A549 (cell line): ENCODE measurements around the gene DOK7. TPM values are rescaled to one million over a fixed set of nuclear protein-coding genes. Genes with fewer than 3 reads are reported as not detected.

Experiments
- ATAC-seq, 2 experiments: fragments of 200-7000 bp in 1 of 2; fragments of >200 bp in 1 of 2; cut with Nextera tagmentation in 1 of 2; cut with Tn5 transposase in 1 of 2; 3 replicates each; pipeline versions ENCODE4 v1.8.0 to v1.9.1; 2018 to 2020; ENCODE audit warnings: mild to moderate bottlenecking in 1 of 2, moderate library complexity in 1 of 2
- CTCF ChIA-PET: fragments of 300-600 bp; sonication (Branson Sonifier 250); formaldehyde crosslinking; extraction: SDS; loops from one replicate; lab custom pipeline; 2021; ENCODE audit warnings: antibody characterized with exemption, inconsistent platforms; lab: Yijun Ruan, JAX
- POLR2A ChIA-PET: fragments of 350-600 bp; formaldehyde crosslinking; extraction: SDS; loops from one replicate; lab custom pipeline; 2021; ENCODE audit warnings: antibody characterized with exemption, inconsistent platforms; lab: Yijun Ruan, JAX
- DNase-seq, 2 experiments: peaks; one replicate each; pipeline versions ENCODE4 v3.0.0 to v3.0.0-alpha.2; 2011 to 2016; ENCODE audit warnings: low read depth in 1 of 2, low spot score in 1 of 2
- FAIRE-seq: peaks from 2 replicates; lab custom pipeline; 2011; peaks lifted over from hg19 to GRCh38; lab: Jason Lieb, UNC
- H3K27ac ChIP-seq, 2 experiments: fragments of >200 bp; sonication (Bioruptor Twin); formaldehyde crosslinking; 3 replicates each; pipeline ENCODE4 v1.5.1; 2016 to 2017
- H3K4me1 ChIP-seq: fragments of >200 bp; sonication (Bioruptor Twin); formaldehyde crosslinking; 3 replicates; pipeline ENCODE4 v1.6.1; 2016
- H3K4me2 ChIP-seq: fragments of >200 bp; sonication (Bioruptor Twin); formaldehyde crosslinking; 3 replicates; pipeline ENCODE4 v1.6.1; 2016
- H3K4me3 ChIP-seq: fragments of >200 bp; sonication (Bioruptor Twin); formaldehyde crosslinking; 3 replicates; pipeline ENCODE4 v1.5.1; 2016
- H3K9me3 ChIP-seq: fragments of >200 bp; sonication (Bioruptor Twin); formaldehyde crosslinking; 3 replicates; pipeline ENCODE4 v1.6.1; 2016
- BCL3 ChIP-seq: fragments of >200 bp; sonication (Bioruptor Twin); formaldehyde crosslinking; IDR thresholded peaks from 3 replicates; pipeline ENCODE4 v1.6.1; 2016
- CBX2 ChIP-seq: fragments of 200-600 bp; sonication (generic); IDR thresholded peaks from 2 replicates; pipeline ENCODE4 v1.6.1; 2016; ENCODE audit warnings: low read depth, mild to moderate bottlenecking, borderline replicate concordance
- ESRRA ChIP-seq: fragments of 150-350 bp; IDR thresholded peaks from 2 replicates; pipeline ENCODE4 v1.6.1; 2014; ENCODE audit warnings: mild to moderate bottlenecking, low read length, borderline replicate concordance
- FOSB ChIP-seq: fragments of 250-450 bp; sonication (Bioruptor Pico); IDR thresholded peaks from 2 replicates; pipeline ENCODE4 v1.5.0; 2020; ENCODE audit warnings: mild to moderate bottlenecking, moderate library complexity
- GATA3 ChIP-seq: IDR thresholded peaks from 2 replicates; pipeline ENCODE4 v1.6.1; 2012; ENCODE audit warnings: borderline replicate concordance
- HMGXB4 ChIP-seq: fragments of 250-450 bp; sonication (Bioruptor Pico); IDR thresholded peaks from 2 replicates; pipeline ENCODE4 v1.5.0; 2021; ENCODE audit warnings: mild to moderate bottlenecking, moderate library complexity, borderline replicate concordance
- HOXA7 ChIP-seq: fragments of 250-450 bp; sonication (Bioruptor Pico); IDR thresholded peaks from 2 replicates; pipeline ENCODE4 v1.5.0; 2020; ENCODE audit warnings: mild to moderate bottlenecking, moderate library complexity
- JUN ChIP-seq, 2 experiments: fragments of >200 bp; sonication (Bioruptor Twin); formaldehyde crosslinking; IDR thresholded peaks; 2 replicates in 1 of 2; 3 replicates in 1 of 2; pipeline ENCODE4 v1.6.1; 2016 to 2017
- KDM1A ChIP-seq: fragments of 200-600 bp; sonication (generic); IDR thresholded peaks from 2 replicates; pipeline ENCODE4 v1.6.1; 2016; ENCODE audit warnings: low read depth, mild to moderate bottlenecking
- KDM5A ChIP-seq: fragments of 200-600 bp; sonication (generic); IDR thresholded peaks from 2 replicates; pipeline ENCODE4 v1.6.1; 2016; ENCODE audit warnings: antibody characterized with exemption, mild to moderate bottlenecking
- MAX ChIP-seq: IDR thresholded peaks from 2 replicates; pipeline ENCODE4 v1.6.1; 2012
- NFE2L2 ChIP-seq: fragments of 150-350 bp; conservative IDR thresholded peaks from 2 replicates; pipeline ENCODE4 v1.6.1; 2014; ENCODE audit warnings: low read length
- NPAS2 ChIP-seq: fragments of 250-450 bp; sonication (Bioruptor Pico); IDR thresholded peaks from 2 replicates; pipeline ENCODE4 v1.8.0; 2022; ENCODE audit warnings: mild to moderate bottlenecking, moderate library complexity, borderline replicate concordance
- POLR2A ChIP-seq: IDR thresholded peaks from 2 replicates; pipeline ENCODE4 v1.6.1; 2012; ENCODE audit warnings: mild to moderate bottlenecking, low read length
- SMC3 ChIP-seq: fragments of >200 bp; sonication (Bioruptor Twin); formaldehyde crosslinking; IDR thresholded peaks from 3 replicates; pipeline ENCODE4 v1.6.1; 2018; ENCODE audit warnings: inconsistent platforms
- TFCP2L1 ChIP-seq: fragments of 250-450 bp; sonication (Bioruptor Pico); IDR thresholded peaks from 2 replicates; pipeline ENCODE4 v1.5.0; 2021; ENCODE audit warnings: mild to moderate bottlenecking
- USF2 ChIP-seq: fragments of 450-650 bp; IDR thresholded peaks from 2 replicates; pipeline ENCODE4 v1.6.1; 2014; ENCODE audit warnings: antibody characterized with exemption
- ZNF302 ChIP-seq: fragments of 250-450 bp; sonication (Bioruptor Pico); IDR thresholded peaks from 2 replicates; pipeline ENCODE4 v1.9.0; 2021; ENCODE audit warnings: inconsistent platforms, mild to moderate bottlenecking, moderate library complexity
- WGBS: methylation state at CpG from one replicate; pipeline ENCODE4 v1.1.6; 2017; ENCODE audit errors: missing lambda C conversion rate; 5-methylcytosine and 5-hydroxymethylcytosine counted together
- polyA plus RNA-seq, 4 experiments: library from polyadenylated mRNA; depleted of rRNA in 3 of 4; stranded (reverse); fragments of >200 nt; fragmentation: RNase III in 1 of 4; extraction: RNeasy Plus Mini Kit Qiagen cat#74134 plus additional on column Dnase treatment in 1 of 4; gene quantifications; 2 replicates in 3 of 4; 3 replicates in 1 of 4; pipeline ENCODE4 v1.2.3, GENCODE V29; 2011 to 2017

The DOK7 gene
- polyA plus RNA-seq, 2 of the 4 experiments (the other 2 are of a cell fraction), result 0.17 to 0.21 TPM

GRCh38 chr4:3449574-3450534 lies 13.3 kb upstream of the DOK7 start:
- WGBS, result 80% methylated on average over 7 of the region's 35 CpGs
- Histone ChIP-seq H3K4me2 (no peak overlapping the region), H3K4me3 (no peak overlapping the region), H3K4me1 (no peaks in the 10 kb centered on the region), H3K27ac (no peak overlapping the region), H3K9me3 (0 out of 3 replicates have a peak, but pooled peaks cover 2% of the 10 kb centered on the region)
- ChIA-PET CTCF (no interaction called here), POLR2A (no interaction called here)
- no peak for FAIRE-seq
- ATAC-seq, result no peak
- TF ChIP-seq ESRRA, result no peak
- no peak for TF ChIP-seq NPAS2 (CRISPR knock-in tag)
- TF ChIP-seq MAX, result no peak
- TF ChIP-seq KDM1A, result no peak
- TF ChIP-seq CBX2, result no peak
- no peak for TF ChIP-seq NFE2L2
- no peak for TF ChIP-seq BCL3
- no peak for TF ChIP-seq HOXA7
- TF ChIP-seq JUN (IDR thresholded peaks at IDR 0.05), result no peak
- TF ChIP-seq SMC3, result no peak
- no peak for TF ChIP-seq KDM5A
- DNase-seq, result no peak

GRCh38 chr4:3450643-3451042 lies 12.5 kb upstream of the DOK7 start:
- ChIA-PET POLR2A (no interaction called here), CTCF (interaction anchor here (2.2 kb wide), 1 partner anchor 31 kb away, joined by 7 read pairs; no protein-coding TSS in a partner anchor)
- FAIRE-seq, result no peak
- H3K4me2 ChIP-seq, result no peak overlapping the region
- no peak overlapping the region for H3K27ac ChIP-seq
- no peak overlapping the region for H3K4me3 ChIP-seq
- DNase-seq, result no peak
- 0 out of 3 replicates have a peak, but pooled peaks cover 2% of the 10 kb centered on the region for H3K9me3 ChIP-seq
- ATAC-seq, result no peak
- H3K4me1 ChIP-seq, result no peaks in the 10 kb centered on the region
- TF ChIP-seq NPAS2 (CRISPR knock-in tag) (no peak), FOSB (no peak), SMC3 (no peak), TFCP2L1 (CRISPR knock-in tag) (no peak), POLR2A (no peak), ZNF302 (CRISPR knock-in tag) (no peak)
- WGBS, result 93% methylated on average over 4 of the region's 4 CpGs

- 62% methylated on average over 3 of the region's 3 CpGs for WGBS
- FAIRE-seq (no peak), ATAC-seq (no peak), DNase-seq (no peak)
- ChIA-PET POLR2A (no interaction called here), CTCF (interaction anchor here (0.8 to 2.2 kb wide), 3 partner anchors 8 to 29 kb away, joined by 3 to 9 read pairs (median 7); no protein-coding TSS in a partner anchor)
- no peak for TF ChIP-seq USF2
- no peak for TF ChIP-seq ESRRA
- TF ChIP-seq HMGXB4 (CRISPR knock-in tag), result no peak
- no peak for TF ChIP-seq GATA3
- Histone ChIP-seq H3K4me3 (no peak overlapping the region), H3K4me1 (no peaks in the 10 kb centered on the region), H3K27ac (no peak overlapping the region), H3K9me3 (0 out of 3 replicates have a peak, but pooled peaks cover 2% of the 10 kb centered on the region), H3K4me2 (no peak overlapping the region)
Observed at GRCh38 chr4:3451956-3452355, 11.2 kb upstream of the DOK7 start.
